ENCODE data around the gene COLEC11. TPM values are rescaled to one million over a fixed set of nuclear protein-coding genes. Genes with fewer than 3 reads are reported as not detected.

Gene COLEC11
- total and polyA plus RNA-seq, 2 of the 13 experiments (the other 11 are each of a cell fraction or from before 2014, with no cell fraction given), result 1.5 to 3.0 TPM

DNA sequence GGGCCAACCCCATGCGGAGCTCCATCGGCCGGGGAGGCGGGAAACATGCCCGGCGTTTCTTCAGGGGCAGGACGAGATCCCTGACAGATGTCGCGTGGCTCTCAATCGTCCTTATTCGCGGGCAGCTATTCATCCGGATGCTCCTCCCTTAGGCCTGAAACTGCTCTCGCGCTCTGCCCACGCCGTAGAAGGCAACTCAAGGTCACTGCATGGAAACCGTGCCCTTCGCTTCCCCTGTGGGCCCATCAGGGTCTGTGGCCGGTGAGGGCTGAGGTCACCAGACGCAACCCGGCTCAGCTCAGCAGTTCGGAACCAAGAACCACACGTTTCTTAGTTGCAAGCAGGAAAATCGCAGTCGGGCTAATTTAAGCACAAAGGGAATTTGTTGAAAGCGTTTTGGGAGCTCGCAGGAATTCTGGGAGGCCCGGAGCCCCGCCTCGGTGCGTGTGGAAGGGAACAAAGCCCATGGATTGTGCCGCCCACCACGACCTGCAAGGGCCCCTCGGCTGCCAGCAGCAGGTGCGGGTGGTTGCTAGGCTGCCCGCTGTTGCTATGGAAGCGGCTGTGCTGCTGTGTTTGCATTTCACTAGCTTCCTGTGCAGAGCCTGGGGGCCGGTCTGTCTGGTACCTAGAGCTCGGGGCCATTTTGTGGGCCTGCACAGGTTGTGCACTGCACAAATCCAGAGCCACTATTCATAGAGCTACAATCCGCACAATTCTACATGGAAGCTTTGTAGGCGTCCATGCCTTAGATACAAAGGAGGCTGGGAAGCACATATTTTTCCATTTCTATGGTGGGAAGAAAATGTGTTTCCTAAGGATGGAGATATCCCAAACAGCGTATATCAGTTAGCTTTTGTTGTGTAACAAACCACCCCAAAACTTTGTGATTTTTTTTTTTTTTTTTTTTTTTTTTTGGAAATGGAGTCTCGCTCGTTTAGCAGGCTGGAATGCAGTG lies 57.1 kb downstream of the COLEC11 start:
- ATAC-seq (peak; percentile 80), FAIRE-seq (peak; percentile 94), DNase-seq (ENCODE audit: low spot score) (peak; percentile 92)
- Histone ChIP-seq H2AFZ (ENCODE audit: low read length) (no peak overlapping the region), H3K27me3 (ENCODE audit: control insufficient read depth in 1 of 2, insufficient read depth in 2 of 2, low read length in 2 of 2) (peaks cover 6 to 21% of the 10 kb centered on the region in 2 experiments; a peak in 1 of 5 replicates), H3K9me3 (ENCODE audit: low read length) (no peaks in the 10 kb centered on the region), H3K27ac (ENCODE audit: extremely low read length, insufficient read depth, low read length) (peak overlapping the region; percentile 54), H3K4me3 (replicated peaks in 1 of 3; ENCODE audit: insufficient read depth in 1 of 3, low read depth in 2 of 3, low read length in 3 of 3) (peak overlapping the region; percentile 30 to 71 (median 35)), H4K20me1 (ENCODE audit: insufficient read depth, low read length) (no peaks in the 10 kb centered on the region), H3K4me2 (ENCODE audit: low read depth, low read length) (peak overlapping the region; percentile 95), H3K4me1 (ENCODE audit: insufficient read depth, low read length) (peaks cover 58% of the 10 kb centered on the region), H3K9ac (ENCODE audit: insufficient read depth, low read depth, low read length) (peak overlapping the region; percentile 43), H3K36me3 (replicated peaks in 1 of 2; ENCODE audit: control insufficient read depth in 1 of 2, insufficient read depth in 2 of 2, low read length in 2 of 2) (no peaks in the 10 kb centered on the region), H3K79me2 (ENCODE audit: insufficient read depth, low read length) (no peaks in the 10 kb centered on the region)
- CTCF ChIA-PET (ENCODE audit: low intra/inter-chr PET ratio, low total read pairs), result interaction anchor here (1.0 to 2.1 kb wide), 5 partner anchors 23 to 228 kb away, joined by 3 to 14 read pairs (median 8); no protein-coding TSS in a partner anchor
- 17% methylated on average over 28 of the region's 45 CpGs for WGBS (ENCODE audit: low lambda C conversion rate)
- intact Hi-C loops (cut with micrococcal nuclease; ENCODE audit: unreplicated experiment), result loop anchor here (1.0 to 10.0 kb wide), 6 partner anchors 67 to 347 kb away; partner anchors contain the start of gene RNASEH1
- in situ Hi-C loops (cut with HindIII; ENCODE audit: extremely low pct_ligation_motif_present, low pct_unique_long_range_greater_than_20kb), result loop anchor here (5.0 kb wide), 1 partner anchor 75 kb away; the partner anchor contains the start of gene RPS7
- POLR2A ChIA-PET, result interaction anchor here (0.9 to 4.0 kb wide), 16 partner anchors 8 to 271 kb away, joined by 3 to 28 read pairs (median 4); partner anchors contain the start of gene RNASEH1
- BruUV-seq (replicated peaks), result no TSS peak
- no peak for TF ChIP-seq ZNF24 (IDR thresholded peaks at IDR 0.05)
- TF ChIP-seq HHEX (CRISPR knock-in tag; IDR thresholded peaks at IDR 0.05), result no peak
- peak; percentile 42 for TF ChIP-seq BHLHE40 (IDR thresholded peaks at IDR 0.05; ENCODE audit: low read length)
- TF ChIP-seq, protein P1, sequence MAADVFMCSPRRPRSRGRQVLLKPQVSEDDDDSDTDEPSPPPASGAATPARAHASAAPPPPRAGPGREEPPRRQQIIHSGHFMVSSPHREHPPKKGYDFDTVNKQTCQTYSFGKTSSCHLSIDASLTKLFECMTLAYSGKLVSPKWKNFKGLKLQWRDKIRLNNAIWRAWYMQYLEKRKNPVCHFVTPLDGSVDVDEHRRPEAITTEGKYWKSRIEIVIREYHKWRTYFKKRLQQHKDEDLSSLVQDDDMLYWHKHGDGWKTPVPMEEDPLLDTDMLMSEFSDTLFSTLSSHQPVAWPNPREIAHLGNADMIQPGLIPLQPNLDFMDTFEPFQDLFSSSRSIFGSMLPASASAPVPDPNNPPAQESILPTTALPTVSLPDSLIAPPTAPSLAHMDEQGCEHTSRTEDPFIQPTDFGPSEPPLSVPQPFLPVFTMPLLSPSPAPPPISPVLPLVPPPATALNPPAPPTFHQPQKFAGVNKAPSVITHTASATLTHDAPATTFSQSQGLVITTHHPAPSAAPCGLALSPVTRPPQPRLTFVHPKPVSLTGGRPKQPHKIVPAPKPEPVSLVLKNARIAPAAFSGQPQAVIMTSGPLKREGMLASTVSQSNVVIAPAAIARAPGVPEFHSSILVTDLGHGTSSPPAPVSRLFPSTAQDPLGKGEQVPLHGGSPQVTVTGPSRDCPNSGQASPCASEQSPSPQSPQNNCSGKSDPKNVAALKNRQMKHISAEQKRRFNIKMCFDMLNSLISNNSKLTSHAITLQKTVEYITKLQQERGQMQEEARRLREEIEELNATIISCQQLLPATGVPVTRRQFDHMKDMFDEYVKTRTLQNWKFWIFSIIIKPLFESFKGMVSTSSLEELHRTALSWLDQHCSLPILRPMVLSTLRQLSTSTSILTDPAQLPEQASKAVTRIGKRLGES (CRISPR knock-in tag; IDR thresholded peaks at IDR 0.05; ENCODE audit: borderline replicate concordance), result no peak
- TF ChIP-seq, protein P2, sequence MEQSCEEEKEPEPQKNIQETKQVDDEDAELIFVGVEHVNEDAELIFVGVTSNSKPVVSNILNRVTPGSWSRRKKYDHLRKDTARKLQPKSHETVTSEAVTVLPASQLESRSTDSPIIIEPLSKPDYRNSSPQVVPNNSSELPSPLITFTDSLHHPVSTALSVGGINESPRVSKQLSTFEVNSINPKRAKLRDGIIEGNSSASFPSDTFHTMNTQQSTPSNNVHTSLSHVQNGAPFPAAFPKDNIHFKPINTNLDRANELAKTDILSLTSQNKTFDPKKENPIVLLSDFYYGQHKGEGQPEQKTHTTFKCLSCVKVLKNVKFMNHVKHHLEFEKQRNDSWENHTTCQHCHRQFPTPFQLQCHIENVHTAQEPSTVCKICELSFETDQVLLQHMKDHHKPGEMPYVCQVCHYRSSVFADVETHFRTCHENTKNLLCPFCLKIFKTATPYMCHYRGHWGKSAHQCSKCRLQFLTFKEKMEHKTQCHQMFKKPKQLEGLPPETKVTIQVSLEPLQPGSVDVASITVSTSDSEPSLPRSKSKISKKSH (CRISPR knock-in tag; IDR thresholded peaks at IDR 0.05; ENCODE audit: borderline replicate concordance), result peak; percentile 60
- no peak for TF ChIP-seq CHCHD3 (CRISPR knock-in tag; IDR thresholded peaks at IDR 0.05)
- no peak for TF ChIP-seq TOPORS (CRISPR knock-in tag; IDR thresholded peaks at IDR 0.05)
- TF ChIP-seq, protein P3, sequence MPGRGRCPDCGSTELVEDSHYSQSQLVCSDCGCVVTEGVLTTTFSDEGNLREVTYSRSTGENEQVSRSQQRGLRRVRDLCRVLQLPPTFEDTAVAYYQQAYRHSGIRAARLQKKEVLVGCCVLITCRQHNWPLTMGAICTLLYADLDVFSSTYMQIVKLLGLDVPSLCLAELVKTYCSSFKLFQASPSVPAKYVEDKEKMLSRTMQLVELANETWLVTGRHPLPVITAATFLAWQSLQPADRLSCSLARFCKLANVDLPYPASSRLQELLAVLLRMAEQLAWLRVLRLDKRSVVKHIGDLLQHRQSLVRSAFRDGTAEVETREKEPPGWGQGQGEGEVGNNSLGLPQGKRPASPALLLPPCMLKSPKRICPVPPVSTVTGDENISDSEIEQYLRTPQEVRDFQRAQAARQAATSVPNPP (CRISPR knock-in tag; IDR thresholded peaks at IDR 0.05), result 0 out of 2 replicates have a peak, but pooled peaks have one; percentile 73
- no peak for TF ChIP-seq SAFB2 (CRISPR knock-in tag; IDR thresholded peaks at IDR 0.05; ENCODE audit: borderline replicate concordance, low read depth)
- peak; percentile 72; the same call in 1 of the 2 replicates for TF ChIP-seq ZNF451 (CRISPR knock-in tag; IDR thresholded peaks at IDR 0.05)
- no peak for TF ChIP-seq ZNF101 (CRISPR knock-in tag; IDR thresholded peaks at IDR 0.05; ENCODE audit: borderline replicate concordance, low read depth)
- TF ChIP-seq ELF3 (CRISPR knock-in tag; IDR thresholded peaks at IDR 0.05), result no peak; the same call in 1 of the 2 replicates
- TF ChIP-seq GPN1 (CRISPR knock-in tag; IDR thresholded peaks at IDR 0.05; ENCODE audit: borderline replicate concordance), result no peak
- TF ChIP-seq, protein P4, sequence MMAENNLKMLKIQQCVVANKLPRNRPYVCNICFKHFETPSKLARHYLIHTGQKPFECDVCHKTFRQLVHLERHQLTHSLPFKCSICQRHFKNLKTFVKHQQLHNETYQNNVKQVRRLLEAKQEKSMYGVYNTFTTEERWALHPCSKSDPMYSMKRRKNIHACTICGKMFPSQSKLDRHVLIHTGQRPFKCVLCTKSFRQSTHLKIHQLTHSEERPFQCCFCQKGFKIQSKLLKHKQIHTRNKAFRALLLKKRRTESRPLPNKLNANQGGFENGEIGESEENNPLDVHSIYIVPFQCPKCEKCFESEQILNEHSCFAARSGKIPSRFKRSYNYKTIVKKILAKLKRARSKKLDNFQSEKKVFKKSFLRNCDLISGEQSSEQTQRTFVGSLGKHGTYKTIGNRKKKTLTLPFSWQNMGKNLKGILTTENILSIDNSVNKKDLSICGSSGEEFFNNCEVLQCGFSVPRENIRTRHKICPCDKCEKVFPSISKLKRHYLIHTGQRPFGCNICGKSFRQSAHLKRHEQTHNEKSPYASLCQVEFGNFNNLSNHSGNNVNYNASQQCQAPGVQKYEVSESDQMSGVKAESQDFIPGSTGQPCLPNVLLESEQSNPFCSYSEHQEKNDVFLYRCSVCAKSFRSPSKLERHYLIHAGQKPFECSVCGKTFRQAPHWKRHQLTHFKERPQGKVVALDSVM (CRISPR knock-in tag; IDR thresholded peaks at IDR 0.05), result no peak
